Activated CD8-positive, alpha-beta memory T cell treated with anti-CD3 and anti-CD28 coated beads, Interleukin-2, amount 50 U/mL, for 4 hours (primary cell): ENCODE data around the gene HPS3.
"Not testable (repeated sequence)": the region's sequence is repeated elsewhere in the genome, so short reads cannot be mapped to it uniquely, and the experiment has no call there.

Source experiments
- DNase-seq: peaks from one replicate; pipeline ENCODE4 v3.0.0-alpha.2; 2020

HPS3 gene

GRCh38 chr3:149188494-149188893, 59.1 kb downstream of the HPS3 start:
- no peak for DNase-seq

- no peak for DNase-seq
Observed at GRCh38 chr3:149195221-149195620, 65.8 kb downstream of the HPS3 start.

- not testable (repeated sequence) for DNase-seq
Observed at GRCh38 chr3:149196805-149197592, 67.6 kb downstream of the HPS3 start.

GRCh38 chr3:149197669-149198068, 68.2 kb downstream of the HPS3 start:
- DNase-seq = no peak

GRCh38 chr3:149198611-149199010, 69.2 kb downstream of the HPS3 start:
- DNase-seq = no peak

GRCh38 chr3:149199474-149199873, 70.0 kb downstream of the HPS3 start:
- DNase-seq = no peak

DNA sequence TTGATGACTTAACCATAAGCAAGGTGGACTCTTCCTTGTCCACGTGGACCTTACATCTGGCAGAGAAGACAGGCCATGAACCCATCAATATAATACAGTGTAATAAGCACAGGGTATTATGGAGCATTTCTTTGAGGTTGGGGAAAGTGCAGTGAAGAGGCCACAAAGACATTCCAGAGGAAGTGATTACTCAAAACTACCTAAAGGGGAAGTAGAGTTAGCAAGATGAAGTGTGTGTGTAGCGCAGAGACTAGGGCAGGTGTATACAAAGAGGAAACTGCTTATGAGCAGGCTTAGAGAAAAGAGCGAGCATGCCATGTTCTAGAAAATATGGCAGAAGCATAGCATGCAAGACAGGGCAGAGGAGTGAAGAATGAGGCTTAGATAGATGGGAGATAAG, 74.3 kb downstream of the HPS3 start:
- no peak for DNase-seq

- no peak for DNase-seq
Observed at GRCh38 chr3:149204390-149204991, 75.1 kb downstream of the HPS3 start.

DNA sequence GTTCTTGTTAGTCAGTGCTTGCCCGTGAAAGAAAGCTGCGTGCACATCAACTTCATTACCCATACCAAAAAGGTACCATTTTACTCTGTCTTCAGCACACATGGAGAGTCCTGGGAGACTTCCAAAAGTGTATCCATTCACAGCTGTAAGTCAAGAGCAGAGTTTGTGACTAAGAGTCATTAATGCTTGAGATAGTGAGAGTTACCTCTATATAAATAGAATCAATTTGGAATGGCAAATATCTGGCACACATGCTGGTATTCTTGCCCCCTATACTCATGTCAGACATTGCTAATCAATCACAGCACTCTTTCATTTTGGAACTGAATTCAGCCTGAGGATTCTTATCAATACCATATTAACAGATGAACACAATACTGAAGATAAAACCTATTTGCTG, 78.0 kb downstream of the HPS3 start:
- DNase-seq = no peak

DNA sequence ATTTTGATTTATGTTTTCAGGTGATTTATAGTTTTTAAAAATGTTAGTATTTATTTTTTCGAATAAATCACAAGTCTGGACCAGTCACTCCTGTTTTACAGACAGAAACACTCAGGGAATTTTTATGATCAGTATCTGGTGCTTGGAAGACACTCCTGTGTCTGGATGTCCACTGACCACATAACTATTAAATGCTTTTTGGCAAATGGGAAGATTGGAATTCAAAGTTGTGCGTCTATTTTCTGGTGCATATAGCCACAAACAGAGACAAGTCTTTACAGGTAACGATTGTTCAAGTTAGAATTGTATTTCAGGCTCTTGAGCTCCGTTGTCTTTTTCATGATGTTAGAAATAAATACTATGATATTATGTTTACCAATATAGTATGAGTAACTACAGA, 80.0 kb downstream of the HPS3 start:
- DNase-seq = no peak

DNA sequence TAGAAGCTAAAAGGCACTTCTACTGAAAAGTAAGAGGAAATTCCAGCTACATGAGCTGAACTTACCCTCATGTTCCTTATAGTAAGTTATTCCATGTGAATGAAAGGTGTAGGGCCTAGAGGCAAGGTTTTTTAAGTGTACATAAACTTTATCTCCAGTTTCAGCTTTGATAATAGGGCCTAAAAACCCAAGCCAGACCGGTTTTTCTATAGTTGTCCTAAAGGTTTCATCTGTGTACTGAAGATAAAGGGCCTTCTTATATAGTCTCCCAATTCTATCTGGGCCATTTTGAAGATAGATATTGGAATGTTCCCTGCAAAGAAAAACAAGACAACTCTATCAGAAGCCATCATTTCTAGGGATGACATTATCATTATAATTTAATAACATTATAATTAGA, 82.9 kb downstream of the HPS3 start:
- no peak for DNase-seq

DNA sequence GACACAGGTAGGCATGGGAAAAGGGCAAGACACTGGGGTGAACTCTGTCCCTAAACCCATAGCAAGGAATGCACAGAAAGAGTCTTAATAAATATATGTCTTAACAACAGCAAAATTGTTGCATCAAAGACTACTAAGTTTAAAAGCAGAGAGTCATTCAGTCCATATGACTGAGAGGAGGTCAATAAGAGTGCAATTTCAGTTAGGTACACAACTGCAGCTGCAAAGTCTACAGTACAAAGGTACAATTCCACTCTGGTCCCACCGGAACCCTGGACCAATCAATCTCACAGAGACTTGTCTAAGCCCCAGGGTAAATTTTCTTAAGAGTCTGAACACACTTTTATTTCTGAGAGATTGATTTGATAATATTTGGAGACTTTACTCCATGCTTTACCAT, 85.3 kb downstream of the HPS3 start:
- no peak for DNase-seq

DNA sequence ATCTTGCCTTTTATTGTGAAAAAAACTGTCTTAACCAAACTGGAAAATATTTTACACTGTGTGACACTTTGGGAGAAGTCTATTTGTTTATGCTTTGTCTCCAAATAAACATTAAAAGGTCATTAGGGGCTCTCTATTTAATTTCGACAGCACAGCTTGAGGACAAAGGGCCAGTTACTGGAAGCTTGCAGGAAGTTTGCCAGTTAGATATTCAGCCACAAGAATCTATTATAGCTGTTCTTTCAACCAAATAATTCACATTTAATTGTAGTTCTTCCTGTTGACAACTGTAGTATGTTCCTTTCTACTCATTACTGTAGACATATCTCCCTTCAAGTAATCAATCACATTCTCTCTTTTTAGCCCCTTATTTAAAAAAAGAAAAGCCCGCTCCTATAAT, 86.1 kb downstream of the HPS3 start:
- no peak for DNase-seq

- no peak for DNase-seq
Observed at GRCh38 chr3:149216193-149216869, 86.9 kb downstream of the HPS3 start.

- no peak for DNase-seq
Observed at GRCh38 chr3:149217347-149217746, 87.9 kb downstream of the HPS3 start.

GRCh38 chr3:149219380-149220121, 90.1 kb downstream of the HPS3 start:
- not testable (repeated sequence) for DNase-seq

- DNase-seq = no peak
Observed at GRCh38 chr3:149221783-149222517, 92.5 kb downstream of the HPS3 start, which contains the start of gene CP. CP (minus strand) TSS chr3:149221829; CDS start chr3:149221792, 37 bp downstream.
